Activated CD8-positive, alpha-beta memory T cell treated with anti-CD3 and anti-CD28 coated beads, Interleukin-2, amount 50 U/mL, for 48 hours (primary cell): ENCODE results near the gene TBPL2.
"Not testable (repeated sequence)": the region's sequence is repeated elsewhere in the genome, so short reads cannot be mapped to it uniquely, and the experiment has no call there.

Experiments used
- DNase-seq: peaks from one replicate; pipeline ENCODE4 v3.0.0-alpha.2; 2020

TBPL2 gene

GRCh38 chr14:55438066-55438683 lies 2.2 kb downstream of the TBPL2 start:
- no peak for DNase-seq

DNA sequence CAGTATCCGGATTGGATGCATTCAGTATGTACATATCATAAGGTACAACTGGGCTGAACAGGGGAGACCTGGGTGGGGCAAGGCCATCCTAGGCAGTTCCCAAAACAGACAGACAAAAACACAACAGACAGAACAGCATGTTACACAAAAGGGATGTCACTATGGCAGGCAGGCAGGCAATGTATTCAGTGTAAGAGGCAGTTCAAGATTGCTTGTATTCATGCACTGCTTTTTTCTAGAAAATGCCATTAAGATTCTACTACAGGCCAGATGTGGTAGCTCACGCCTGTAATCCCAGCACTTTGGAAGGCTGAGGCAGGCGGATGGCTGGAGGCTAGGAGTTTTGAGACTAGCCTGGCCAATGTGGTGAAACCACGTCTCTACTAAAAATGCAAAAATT lies 3.5 kb downstream of the TBPL2 start:
- no peak for DNase-seq

DNA sequence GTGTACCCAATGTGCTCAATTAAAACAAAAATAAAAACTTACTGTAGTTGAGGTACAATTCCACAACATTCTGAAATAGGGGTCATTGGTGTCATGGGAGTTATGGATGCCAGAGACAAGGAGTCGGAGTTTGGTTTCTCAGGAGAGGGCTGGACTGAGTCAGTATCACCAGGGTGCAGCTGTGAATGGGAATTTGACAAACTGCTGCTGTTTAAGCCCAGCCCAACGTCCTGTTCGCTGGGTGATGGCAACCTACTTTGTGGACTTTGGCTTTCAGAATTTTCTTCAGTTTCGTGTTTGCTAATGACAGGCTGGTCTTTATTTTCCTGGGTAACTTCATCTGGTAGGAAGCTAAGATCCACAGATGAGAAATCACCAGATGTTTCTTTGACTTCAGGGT lies 3.9 kb downstream of the TBPL2 start:
- no peak for DNase-seq

DNA sequence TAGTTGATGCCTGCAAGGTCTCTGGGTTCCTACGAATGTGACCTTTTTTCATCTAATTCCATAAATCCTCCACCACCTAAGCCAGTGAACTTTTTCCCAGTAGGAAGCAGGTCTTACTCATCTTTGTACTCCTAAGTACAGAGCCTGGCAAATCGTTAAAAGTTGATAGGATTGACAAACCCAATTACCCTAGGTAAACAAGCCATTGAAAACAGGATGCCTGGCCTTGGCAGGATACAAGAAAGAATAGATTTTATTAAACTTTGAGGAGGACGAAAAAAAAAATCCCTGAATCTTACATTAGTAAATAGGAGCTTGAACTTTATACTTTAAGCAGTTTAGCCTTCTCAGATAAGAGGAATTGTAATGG lies 5.6 kb downstream of the TBPL2 start:
- DNase-seq = no peak

GRCh38 chr14:55433880-55434804 lies 6.3 kb downstream of the TBPL2 start:
- no peak for DNase-seq

GRCh38 chr14:55432628-55433027 lies 7.8 kb downstream of the TBPL2 start:
- no peak for DNase-seq

DNA sequence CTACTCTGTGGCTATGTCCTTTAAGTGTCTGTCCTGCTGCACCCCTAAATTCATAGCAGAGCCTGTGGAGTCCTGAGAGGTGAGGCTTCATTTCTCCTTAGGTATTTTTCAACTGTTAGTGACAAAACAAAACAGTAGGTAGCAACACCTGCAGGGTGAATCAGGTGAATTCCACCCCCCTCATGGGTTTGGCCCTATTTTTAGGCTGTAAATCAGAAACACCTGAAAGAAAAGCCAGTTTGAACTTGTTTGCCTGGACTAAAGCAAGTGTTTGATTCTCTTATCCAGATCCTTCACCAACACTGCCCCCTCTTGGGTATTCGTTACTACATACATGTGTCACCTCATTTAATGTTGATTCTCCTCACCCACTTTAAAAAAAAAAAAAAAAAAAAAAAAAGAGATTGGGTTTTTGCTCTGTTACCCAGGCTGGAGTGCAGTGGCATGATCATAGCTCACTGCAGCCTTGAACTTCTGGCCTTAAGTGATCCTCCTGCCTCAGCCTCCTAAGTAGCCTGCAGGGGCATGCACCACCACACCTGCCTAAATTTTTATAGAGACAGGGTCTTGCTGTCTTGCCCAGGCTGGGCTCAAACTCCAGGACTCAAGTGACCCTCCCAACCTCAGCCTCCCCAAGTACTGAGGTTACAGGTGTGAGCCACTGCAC lies 10.3 kb downstream of the TBPL2 start:
- no peak for DNase-seq

- DNase-seq = no peak
These were observed 13.0 kb downstream of the TBPL2 start for GRCh38 chr14:55427439-55427838.

DNA sequence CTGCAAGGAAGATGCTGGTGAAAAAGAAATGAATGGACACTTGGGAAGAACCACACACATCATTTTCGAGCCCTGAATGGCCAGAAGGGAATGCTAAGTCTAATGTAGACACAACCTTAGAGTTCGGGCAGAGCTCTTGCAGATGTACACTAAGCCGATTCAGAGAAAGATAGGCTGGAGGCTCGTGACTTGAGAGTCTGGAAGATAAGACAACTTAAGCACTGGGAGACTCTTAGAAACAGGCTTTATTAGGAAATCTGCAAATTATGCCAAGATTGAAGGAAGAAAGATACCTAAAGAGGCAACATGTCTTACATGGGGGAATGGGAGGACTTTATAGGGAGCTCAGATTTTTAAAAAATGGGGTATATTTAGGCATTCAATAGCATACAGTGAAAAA lies 13.5 kb downstream of the TBPL2 start:
- DNase-seq = no peak

- DNase-seq = no peak
These were observed 15.3 kb downstream of the TBPL2 start for GRCh38 chr14:55425091-55425490.

- DNase-seq = no peak
These were observed 16.4 kb downstream of the TBPL2 start for GRCh38 chr14:55423969-55424368.

DNA sequence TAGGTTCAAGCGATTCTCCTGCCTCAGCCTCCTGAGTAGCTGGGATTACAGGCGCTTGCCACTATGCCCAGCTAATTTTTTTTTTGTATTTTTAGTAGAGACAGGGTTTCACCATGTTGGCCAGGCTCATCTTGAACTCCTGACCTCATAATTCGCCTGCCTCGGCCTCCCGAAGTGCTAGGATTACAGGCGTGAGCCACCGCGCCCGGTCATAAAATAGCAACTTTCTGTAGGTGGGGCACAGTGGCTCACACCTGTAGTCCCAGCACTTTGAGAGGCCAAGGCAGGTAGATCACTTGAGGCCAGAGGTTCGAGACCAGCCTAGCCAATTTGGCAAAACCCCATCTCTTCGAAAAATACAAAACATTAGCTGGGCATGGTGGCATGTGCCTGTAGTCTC lies 18.1 kb downstream of the TBPL2 start:
- DNase-seq = not testable (repeated sequence)

GRCh38 chr14:55419663-55420062 lies 20.8 kb downstream of the TBPL2 start:
- DNase-seq = no peak

- DNase-seq = no peak
These were observed 22.0 kb downstream of the TBPL2 start for GRCh38 chr14:55418411-55418810.

GRCh38 chr14:55417955-55418354 lies 22.5 kb downstream of the TBPL2 start:
- DNase-seq = no peak

- no peak for DNase-seq
These were observed 23.6 kb downstream of the TBPL2 start for GRCh38 chr14:55416866-55417265.

GRCh38 chr14:55414551-55414950 lies 25.9 kb downstream of the TBPL2 start:
- no peak for DNase-seq

GRCh38 chr14:55412676-55413075 lies 27.7 kb downstream of the TBPL2 start:
- DNase-seq = no peak

- peak; percentile 84 for DNase-seq
These were observed 28.7 kb downstream of the TBPL2 start, which contains the start of gene ATG14 for GRCh38 chr14:55411426-55412389. Gene ATG14 (minus strand): TSS chr14:55411830. CDS start chr14:55411822, 8 bp downstream.

DNA sequence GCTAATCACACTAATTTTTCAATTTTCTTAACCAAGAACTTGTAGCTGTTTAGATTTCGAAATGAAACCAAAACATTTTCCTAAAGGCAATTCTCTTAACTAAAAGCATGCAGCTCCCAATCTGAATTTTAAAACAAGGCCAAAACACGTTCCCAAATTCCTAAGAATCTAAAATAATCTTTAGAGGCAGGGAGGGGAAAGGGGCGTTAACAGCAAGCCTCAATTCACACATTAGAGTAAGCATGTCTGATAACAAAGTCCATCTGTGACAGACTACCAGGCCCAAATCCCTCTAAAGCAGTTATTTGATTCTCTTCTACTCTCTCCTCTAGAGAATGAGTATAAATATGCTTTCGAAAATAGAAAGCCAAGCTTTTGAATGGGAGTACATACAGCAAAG lies 29.5 kb downstream of the TBPL2 start:
- DNase-seq = no peak

DNA sequence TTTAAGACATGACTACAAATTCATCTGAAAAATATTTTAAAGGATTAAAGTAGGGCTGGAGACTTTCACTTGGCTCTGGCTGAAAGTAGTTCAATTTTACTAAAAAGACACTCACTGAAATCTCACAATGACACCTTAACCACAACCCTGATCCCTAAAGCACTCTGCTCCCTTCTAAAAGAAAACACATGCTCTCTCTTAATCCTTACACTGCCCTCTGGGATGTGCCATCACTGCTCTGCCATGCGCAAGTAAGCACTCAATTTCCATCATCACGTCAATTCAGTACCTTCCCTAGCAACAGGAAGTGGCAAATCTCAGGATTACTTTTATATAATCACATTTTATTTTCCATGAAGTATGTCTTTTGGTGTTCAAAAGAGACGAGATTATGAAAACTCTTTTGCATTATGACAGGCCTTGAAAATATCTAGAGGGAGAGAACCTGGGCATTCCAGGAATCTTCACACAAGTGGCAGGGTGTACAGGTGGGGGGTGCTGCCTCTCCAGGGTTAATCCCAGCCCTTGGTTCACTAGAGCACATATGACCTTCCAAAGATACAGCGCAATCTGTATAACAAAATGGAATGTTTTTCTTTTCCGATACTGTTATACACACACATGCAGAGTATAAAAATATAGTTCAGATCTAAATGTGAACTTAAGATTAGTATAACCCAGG lies 36.1 kb downstream of the TBPL2 start:
- no peak for DNase-seq

DNA sequence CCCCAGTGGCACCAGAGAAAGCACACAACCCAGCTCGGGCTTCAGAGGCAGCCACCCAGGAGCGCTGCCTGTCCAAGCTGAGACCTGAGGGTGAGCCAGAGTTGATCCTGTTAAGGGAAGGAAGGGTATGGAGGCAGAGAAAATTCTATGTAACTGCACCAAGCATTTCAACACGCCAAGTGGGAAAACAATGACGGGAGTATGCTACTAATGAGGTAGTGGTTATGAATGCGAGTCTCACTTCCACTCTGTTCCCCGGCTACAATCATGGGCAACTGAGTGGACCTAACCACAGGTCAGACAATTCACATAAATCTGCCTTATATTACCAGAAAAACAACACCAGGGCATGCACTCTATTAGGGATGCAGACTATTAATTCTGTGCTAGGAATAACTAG lies 38.7 kb downstream of the TBPL2 start:
- no peak for DNase-seq
